GM10248 (cell line): Measurements from ENCODE around the gene HOOK2.
A peak's percentile ranks its signal among the peaks of the same experiment; 100 is the strongest.

Source experiments
- CTCF ChIA-PET: fragments of 300-600 bp; sonication (Branson Sonifier 250); formaldehyde crosslinking; extraction: SDS; loops from one replicate; lab custom pipeline; 2021; ENCODE audit warnings: antibody characterized with exemption; lab: Yijun Ruan, JAX
- POLR2A ChIA-PET: fragments of 350-650 bp; sonication (Branson Sonifier 250); formaldehyde crosslinking; extraction: SDS; loops from one replicate; lab custom pipeline; 2020; ENCODE audit warnings: antibody characterized with exemption; lab: Yijun Ruan, JAX
- DNase-seq: peaks from one replicate; pipeline ENCODE4 v3.0.0; 2012; ENCODE audit errors: extremely low spot score
- CTCF ChIP-seq: IDR thresholded peaks from 2 replicates; pipeline ENCODE4 v1.5.1; 2012; ENCODE audit warnings: mild to moderate bottlenecking, low read depth; ENCODE audit errors: extremely low read depth, missing control alignments, control extremely low read depth

The HOOK2 gene

GRCh38 chr19:12783291-12783848 lies 8.0 kb upstream of the HOOK2 start:
- CTCF ChIA-PET = interaction anchor here (1.0 to 11.6 kb wide), 3 partner anchors 13 to 23 kb away, joined by 5 to 399 read pairs (median 6); partner anchors contain the start of genes JUNB, PRDX2, RNASEH2A and THSD8
- DNase-seq = peak; percentile 46
- POLR2A ChIA-PET = interaction anchor here (1.2 to 2.0 kb wide), 2 partner anchors 9 to 12 kb away, joined by 4 to 70 read pairs; partner anchors contain the start of gene JUNB
- TF ChIP-seq CTCF = no peak

- DNase-seq = peak; percentile 82
- peak; percentile 7 for TF ChIP-seq CTCF
- POLR2A ChIA-PET = interaction anchor here (1.2 to 2.0 kb wide), 2 partner anchors 9 to 13 kb away, joined by 4 to 70 read pairs; partner anchors contain the start of gene JUNB
- CTCF ChIA-PET = interaction anchor here (1.0 to 11.6 kb wide), 2 partner anchors 16 to 22 kb away, joined by 6 to 399 read pairs; partner anchors contain the start of genes JUNB, PRDX2, RNASEH2A and THSD8
These were observed 7.3 kb upstream of the HOOK2 start for GRCh38 chr19:12782424-12783290.

GRCh38 chr19:12782174-12782423 lies 6.7 kb upstream of the HOOK2 start:
- ChIA-PET CTCF (interaction anchor here (11.6 kb wide), 1 partner anchor 16 kb away, joined by 399 read pairs; the partner anchor contains the start of genes JUNB, PRDX2, RNASEH2A and THSD8), POLR2A (interaction anchor here (1.2 to 2.0 kb wide), 2 partner anchors 10 to 14 kb away, joined by 4 to 70 read pairs; partner anchors contain the start of gene JUNB)
- no peak for DNase-seq
- TF ChIP-seq CTCF = no peak

GRCh38 chr19:12779162-12779993 lies 4.0 kb upstream of the HOOK2 start:
- POLR2A ChIA-PET = interaction anchor here (0.6 to 3.9 kb wide), 4 partner anchors 10 to 165 kb away, joined by 5 to 110 read pairs (median 7); partner anchors contain the start of gene JUNB
- CTCF ChIA-PET = interaction anchor here (1.1 to 11.6 kb wide), 8 partner anchors 8 to 102 kb away, joined by 3 to 399 read pairs (median 58); partner anchors contain the start of genes JUNB, PRDX2, RNASEH2A and THSD8
- TF ChIP-seq CTCF = peak; percentile 10
- DNase-seq = no peak

GRCh38 chr19:12778905-12779161 lies 3.5 kb upstream of the HOOK2 start:
- CTCF ChIA-PET = interaction anchor here (0.9 to 11.6 kb wide), 9 partner anchors 9 to 101 kb away, joined by 3 to 399 read pairs (median 54); partner anchors contain the start of genes JUNB, PRDX2, RNASEH2A and THSD8
- POLR2A ChIA-PET = interaction anchor here (0.6 to 3.9 kb wide), 4 partner anchors 10 to 165 kb away, joined by 5 to 110 read pairs (median 7); partner anchors contain the start of gene JUNB
- no peak for TF ChIP-seq CTCF
- no peak for DNase-seq
